K562 (cell line): Measurements from ENCODE around the gene ANP32B.

Experiments
- MYNN ChIP-seq, 2 experiments: sonication (generic); formaldehyde crosslinking in 1 of 2; IDR thresholded peaks; 2 replicates each; pipeline versions ENCODE4 v1.5.0 to v1.6.1; 2016 to 2020; ENCODE audit warnings: antibody characterized with exemption in 1 of 2, missing genetic modification reagents in 1 of 2
- NFE2 ChIP-seq: IDR thresholded peaks from 2 replicates; pipeline ENCODE4 v1.6.1; 2014; ENCODE audit warnings: antibody characterized with exemption, low read depth
- SUPT5H ChIP-seq: fragments of 450-650 bp; IDR thresholded peaks from 2 replicates; pipeline ENCODE4 v1.6.1; 2016
- TFAM ChIP-seq: fragments of 250-450 bp; sonication (Bioruptor Pico); conservative IDR thresholded peaks from 2 replicates; pipeline ENCODE4 v1.5.0; 2021; ENCODE audit warnings: mild to moderate bottlenecking, moderate library complexity
- XRCC5 ChIP-seq: fragments of 200-400 bp; formaldehyde crosslinking; IDR thresholded peaks from 2 replicates; pipeline ENCODE4 v1.6.1; 2017; ENCODE audit warnings: low read depth, mild to moderate bottlenecking, low read length
- ZBTB43 ChIP-seq: sonication (generic); formaldehyde crosslinking; IDR thresholded peaks from 2 replicates; pipeline ENCODE4 v1.8.0; 2023; ENCODE audit warnings: mild to moderate bottlenecking, missing genetic modification reagents
- ZFP1 ChIP-seq: fragments of 450-650 bp; formaldehyde crosslinking; IDR thresholded peaks from 2 replicates; pipeline ENCODE4 v1.4.0; 2020; ENCODE audit warnings: mild to moderate bottlenecking, mixed read lengths
- TF ChIP-seq, protein P1 (sequence below), 3 experiments: IDR thresholded peaks in 2 of 3; conservative IDR thresholded peaks in 1 of 3; 2 replicates each; pipeline ENCODE4 v1.5.1; 2011 to 2012; ENCODE audit warnings: low read length in 3 of 3, mild to moderate bottlenecking in 3 of 3, control low read depth in 2 of 3, improper control_type of control experiment in 1 of 3, inconsistent platforms in 1 of 3, low read depth in 1 of 3, mixed read lengths in 1 of 3, moderate library complexity in 1 of 3; ENCODE audit not compliant: insufficient read depth in 2 of 3

- no peak for TF ChIP-seq ZBTB43
- no peak for TF ChIP-seq XRCC5
- TF ChIP-seq, protein P1, sequence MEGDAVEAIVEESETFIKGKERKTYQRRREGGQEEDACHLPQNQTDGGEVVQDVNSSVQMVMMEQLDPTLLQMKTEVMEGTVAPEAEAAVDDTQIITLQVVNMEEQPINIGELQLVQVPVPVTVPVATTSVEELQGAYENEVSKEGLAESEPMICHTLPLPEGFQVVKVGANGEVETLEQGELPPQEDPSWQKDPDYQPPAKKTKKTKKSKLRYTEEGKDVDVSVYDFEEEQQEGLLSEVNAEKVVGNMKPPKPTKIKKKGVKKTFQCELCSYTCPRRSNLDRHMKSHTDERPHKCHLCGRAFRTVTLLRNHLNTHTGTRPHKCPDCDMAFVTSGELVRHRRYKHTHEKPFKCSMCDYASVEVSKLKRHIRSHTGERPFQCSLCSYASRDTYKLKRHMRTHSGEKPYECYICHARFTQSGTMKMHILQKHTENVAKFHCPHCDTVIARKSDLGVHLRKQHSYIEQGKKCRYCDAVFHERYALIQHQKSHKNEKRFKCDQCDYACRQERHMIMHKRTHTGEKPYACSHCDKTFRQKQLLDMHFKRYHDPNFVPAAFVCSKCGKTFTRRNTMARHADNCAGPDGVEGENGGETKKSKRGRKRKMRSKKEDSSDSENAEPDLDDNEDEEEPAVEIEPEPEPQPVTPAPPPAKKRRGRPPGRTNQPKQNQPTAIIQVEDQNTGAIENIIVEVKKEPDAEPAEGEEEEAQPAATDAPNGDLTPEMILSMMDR (IDR thresholded peaks at IDR 0.05 in 2 of 3, conservative IDR thresholded peaks at IDR 0.05 in 1 of 3; ENCODE audit: insufficient read depth in 2 of 3, low read depth in 1 of 3, low read length in 3 of 3) = no peak
- TF ChIP-seq NFE2 = peak; percentile 55; the same call in 1 of the 2 replicates
- TF ChIP-seq SUPT5H = no peak; the same call in 1 of the 2 replicates
- TF ChIP-seq MYNN (IDR thresholded peaks at IDR 0.05) = no peak
- TF ChIP-seq MYNN (CRISPR knock-in tag; IDR thresholded peaks at IDR 0.05) = no peak
- no peak for TF ChIP-seq TFAM
- TF ChIP-seq ZFP1 = no peak
These were observed 2.7 kb upstream of the ANP32B start for GRCh38 chr9:97980479-97980803.
